Kidney epithelial cell (primary cell): ENCODE measurements around the gene BMI1. TPM values are rescaled to one million over a fixed set of nuclear protein-coding genes. Genes with fewer than 3 reads are reported as not detected.

ENCODE experiments used
- DNase-seq: peaks from one replicate; pipeline ENCODE4 v3.0.0-alpha.2; 2010; ENCODE audit warnings: low read depth
- H3K27me3 ChIP-seq: 2 replicates; pipeline ENCODE4 v1.6.0; 2011; ENCODE audit warnings: low read length; ENCODE audit not compliant: control insufficient read depth, insufficient read depth
- H3K36me3 ChIP-seq: 2 replicates; pipeline ENCODE4 v1.5.1; 2011; ENCODE audit warnings: low read length; ENCODE audit not compliant: control insufficient read depth, insufficient read depth
- H3K4me3 ChIP-seq: 2 replicates; pipeline ENCODE4 v1.5.1; 2011; ENCODE audit warnings: low read depth, mild to moderate bottlenecking, control low read depth, low read length
- CTCF ChIP-seq: IDR thresholded peaks from 2 replicates; pipeline ENCODE4 v1.5.1; 2011; ENCODE audit warnings: mild to moderate bottlenecking, moderate library complexity, low read length, control low read depth, inconsistent platforms; ENCODE audit not compliant: insufficient read depth, poor library complexity, severe bottlenecking
- total RNA-seq: library from RNA; depleted of rRNA; stranded (reverse); fragments of >200 nt; gene quantifications from 2 replicates; pipeline ENCODE4 v1.2.3, GENCODE V29; 2015

BMI1 gene
- total RNA-seq, 1 donor from 2014 or later: 60.5 TPM

- DNase-seq: no peak
- Histone ChIP-seq H3K36me3 (no peaks in the 10 kb centered on the region), H3K4me3 (peak overlapping the region; percentile 73), H3K27me3 (peaks cover 67% of the 10 kb centered on the region)
- no peak for TF ChIP-seq CTCF
Measured at GRCh38 chr10:22339761-22340328, 18.9 kb downstream of the BMI1 start.

- Histone ChIP-seq H3K36me3 (no peaks in the 10 kb centered on the region), H3K27me3 (peaks cover 67% of the 10 kb centered on the region), H3K4me3 (peak overlapping the region; percentile 73)
- TF ChIP-seq CTCF: no peak
- no peak for DNase-seq
Measured at GRCh38 chr10:22340329-22341189, 19.7 kb downstream of the BMI1 start.

- H3K27me3 ChIP-seq: peaks cover 65% of the 10 kb centered on the region
- H3K4me3 ChIP-seq: peak overlapping the region; percentile 73
- TF ChIP-seq CTCF: no peak
- no peak for DNase-seq
- H3K36me3 ChIP-seq: no peaks in the 10 kb centered on the region
Measured at GRCh38 chr10:22341190-22341925, 20.5 kb downstream of the BMI1 start.

- no peak overlapping the region for H3K4me3 ChIP-seq
- no peak for DNase-seq
- H3K27me3 ChIP-seq: peaks cover 60% of the 10 kb centered on the region
- H3K36me3 ChIP-seq: no peaks in the 10 kb centered on the region
- no peak for TF ChIP-seq CTCF
Measured at GRCh38 chr10:22341926-22342196, 21.0 kb downstream of the BMI1 start.

GRCh38 chr10:22342421-22342820, 21.5 kb downstream of the BMI1 start:
- no peak for DNase-seq
- H3K4me3 ChIP-seq: no peak overlapping the region
- no peaks in the 10 kb centered on the region for H3K36me3 ChIP-seq
- peaks cover 54% of the 10 kb centered on the region for H3K27me3 ChIP-seq
- no peak for TF ChIP-seq CTCF

GRCh38 chr10:22343731-22344130, 22.8 kb downstream of the BMI1 start:
- no peak overlapping the region for H3K4me3 ChIP-seq
- no peak for TF ChIP-seq CTCF
- H3K36me3 ChIP-seq: no peaks in the 10 kb centered on the region
- no peak for DNase-seq
- H3K27me3 ChIP-seq: peaks cover 45% of the 10 kb centered on the region
